Chondrocyte (in vitro differentiated cells): ENCODE measurements around the gene PRODH2. TPM values are rescaled to one million over a fixed set of nuclear protein-coding genes. Genes with fewer than 3 reads are reported as not detected.

Experiments used
- DNase-seq: peaks from one replicate; pipeline ENCODE4 v3.0.0; 2021; ENCODE audit warnings: mixed read lengths, low spot score
- H3K27ac Mint-ChIP-seq: one replicate; pipeline ENCODE4 v1.8.0; 2021; ENCODE audit warnings: mild to moderate bottlenecking, moderate library complexity, mixed read lengths; ENCODE audit not compliant: unreplicated experiment
- H3K27me3 Mint-ChIP-seq: 2 replicates; pipeline ENCODE4 v1.8.0; 2021; ENCODE audit warnings: low read depth, mixed read lengths
- H3K36me3 Mint-ChIP-seq: 2 replicates; pipeline ENCODE4 v1.8.0; 2021; ENCODE audit warnings: low read depth, mixed read lengths
- H3K4me1 Mint-ChIP-seq: 2 replicates; pipeline ENCODE4 v1.8.0; 2021; ENCODE audit warnings: low read depth, mild to moderate bottlenecking, mixed read lengths
- H3K4me3 Mint-ChIP-seq: one replicate; pipeline ENCODE4 v1.8.0; 2021; ENCODE audit warnings: mild to moderate bottlenecking, moderate library complexity, mixed read lengths; ENCODE audit not compliant: unreplicated experiment
- H3K9me3 Mint-ChIP-seq: 2 replicates; pipeline ENCODE4 v1.8.0; 2021; ENCODE audit warnings: low read depth, mixed read lengths
- CTCF ChIP-seq: fragments of 200-600 bp; sonication (generic); IDR thresholded peaks from 2 replicates; pipeline ENCODE4 v1.5.0; 2021; ENCODE audit warnings: antibody characterized with exemption, mild to moderate bottlenecking, moderate library complexity
- total RNA-seq: library from RNA; stranded (reverse); gene quantifications from 3 replicates; pipeline ENCODE4 v1.2.1, GENCODE V29; 2021

Gene PRODH2
- total RNA-seq, 1 donor from 2014 or later = not detected

GRCh38 chr19:35777961-35778360, 34.7 kb downstream of the PRODH2 start:
- TF ChIP-seq CTCF = no peak
- no peak for DNase-seq
- Mint-ChIP-seq H3K4me3 (no peak overlapping the region), H3K27ac (no peak overlapping the region), H3K9me3 (no peaks in the 10 kb centered on the region), H3K36me3 (peaks cover 2% of the 10 kb centered on the region), H3K4me1 (peaks cover 25% of the 10 kb centered on the region), H3K27me3 (no peaks in the 10 kb centered on the region)

GRCh38 chr19:35777086-35777841, 35.4 kb downstream of the PRODH2 start:
- Mint-ChIP-seq H3K4me3 (peak overlapping the region; percentile 79), H3K9me3 (no peaks in the 10 kb centered on the region), H3K4me1 (peaks cover 25% of the 10 kb centered on the region), H3K36me3 (peaks cover 2% of the 10 kb centered on the region), H3K27ac (no peak overlapping the region), H3K27me3 (no peaks in the 10 kb centered on the region)
- TF ChIP-seq CTCF = no peak
- no peak for DNase-seq

- DNase-seq = no peak
- H3K27ac Mint-ChIP-seq = no peak overlapping the region
- peak overlapping the region; percentile 79 for H3K4me3 Mint-ChIP-seq
Observed at GRCh38 chr19:35776102-35776788, 36.4 kb downstream of the PRODH2 start.

GRCh38 chr19:35775298-35776101, 37.1 kb downstream of the PRODH2 start, which contains the start of gene ARHGAP33:
Gene ARHGAP33, plus strand, starts transcription at chr19:35775564. Its CDS starts 95 bp downstream, at chr19:35775659.
- Mint-ChIP-seq H3K27ac (peak within 1 kb of the TSS; percentile 82), H3K4me3 (peak within 1 kb of the TSS; percentile 79)
- TF ChIP-seq CTCF = no peak

More at GRCh38 chr19:35776102-35776788, 36.4 kb downstream of the PRODH2 start:
- TF ChIP-seq CTCF = no peak
- Mint-ChIP-seq H3K9me3 (no peaks in the 10 kb centered on the region), H3K27me3 (no peaks in the 10 kb centered on the region), H3K36me3 (peaks cover 2% of the 10 kb centered on the region), H3K4me1 (peaks cover 25% of the 10 kb centered on the region)

GRCh38 chr19:35775046-35775297, 37.7 kb downstream of the PRODH2 start:
- Mint-ChIP-seq H3K27ac (peak overlapping the region; percentile 82), H3K27me3 (no peaks in the 10 kb centered on the region)

More at GRCh38 chr19:35775298-35776101, 37.1 kb downstream of the PRODH2 start, which contains the start of gene ARHGAP33:
- Mint-ChIP-seq H3K36me3 (no peaks in the 10 kb centered on the region), H3K4me1 (peaks cover 25% of the 10 kb centered on the region), H3K9me3 (no peaks in the 10 kb centered on the region), H3K27me3 (no peaks in the 10 kb centered on the region)
- DNase-seq = peak; percentile 99

More at GRCh38 chr19:35775046-35775297, 37.7 kb downstream of the PRODH2 start:
- DNase-seq = no peak
- Mint-ChIP-seq H3K36me3 (no peaks in the 10 kb centered on the region), H3K9me3 (no peaks in the 10 kb centered on the region), H3K4me1 (peaks cover 25% of the 10 kb centered on the region), H3K4me3 (peak overlapping the region; percentile 79)
- no peak for TF ChIP-seq CTCF
